ENCODE data around the gene PAOX.

DNA sequence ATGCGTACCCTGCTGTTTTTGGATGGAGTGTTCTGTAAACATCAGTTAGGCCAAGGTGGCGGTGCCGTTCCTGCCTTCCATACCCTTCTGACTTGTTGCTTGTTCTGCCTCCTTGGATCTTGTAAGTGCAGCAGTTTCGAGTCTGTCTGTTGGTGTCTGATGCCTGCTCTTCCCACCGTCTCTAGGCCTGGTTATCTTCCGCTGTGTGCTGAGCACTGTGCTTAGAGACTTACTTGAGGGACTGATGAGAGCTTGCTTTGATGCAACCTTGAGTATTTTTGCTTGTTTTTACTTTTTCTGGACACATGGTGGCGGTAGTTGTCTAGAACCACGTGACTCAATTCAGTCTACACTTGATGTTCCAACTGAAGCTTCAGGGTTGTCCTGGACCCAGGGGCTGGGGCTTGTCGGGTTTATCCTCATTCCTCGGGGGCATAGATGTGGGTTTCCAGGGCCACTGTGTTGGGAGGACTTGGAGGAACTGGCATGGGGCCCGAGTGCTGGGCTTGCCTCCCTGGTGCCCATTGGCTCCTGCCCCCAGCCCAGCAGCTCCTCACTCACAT is 59.7 kb downstream of the PAOX start:
- TF ChIP-seq, protein P1, sequence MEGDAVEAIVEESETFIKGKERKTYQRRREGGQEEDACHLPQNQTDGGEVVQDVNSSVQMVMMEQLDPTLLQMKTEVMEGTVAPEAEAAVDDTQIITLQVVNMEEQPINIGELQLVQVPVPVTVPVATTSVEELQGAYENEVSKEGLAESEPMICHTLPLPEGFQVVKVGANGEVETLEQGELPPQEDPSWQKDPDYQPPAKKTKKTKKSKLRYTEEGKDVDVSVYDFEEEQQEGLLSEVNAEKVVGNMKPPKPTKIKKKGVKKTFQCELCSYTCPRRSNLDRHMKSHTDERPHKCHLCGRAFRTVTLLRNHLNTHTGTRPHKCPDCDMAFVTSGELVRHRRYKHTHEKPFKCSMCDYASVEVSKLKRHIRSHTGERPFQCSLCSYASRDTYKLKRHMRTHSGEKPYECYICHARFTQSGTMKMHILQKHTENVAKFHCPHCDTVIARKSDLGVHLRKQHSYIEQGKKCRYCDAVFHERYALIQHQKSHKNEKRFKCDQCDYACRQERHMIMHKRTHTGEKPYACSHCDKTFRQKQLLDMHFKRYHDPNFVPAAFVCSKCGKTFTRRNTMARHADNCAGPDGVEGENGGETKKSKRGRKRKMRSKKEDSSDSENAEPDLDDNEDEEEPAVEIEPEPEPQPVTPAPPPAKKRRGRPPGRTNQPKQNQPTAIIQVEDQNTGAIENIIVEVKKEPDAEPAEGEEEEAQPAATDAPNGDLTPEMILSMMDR (IDR thresholded peaks at IDR 0.05; ENCODE audit: insufficient read depth, low read length, poor library complexity, severe bottlenecking): peak; percentile 32
- TF ChIP-seq EZH2phosphoT487 (conservative IDR thresholded peaks at IDR 0.05; ENCODE audit: low read length): no peak
